Measurements from ENCODE around the gene SETD2. TPM values are rescaled to one million over a fixed set of nuclear protein-coding genes. Genes with fewer than 3 reads are reported as not detected.

SETD2 gene
- total RNA-seq, 1 experiment from 2014 or later, result 47.6 TPM

DNA sequence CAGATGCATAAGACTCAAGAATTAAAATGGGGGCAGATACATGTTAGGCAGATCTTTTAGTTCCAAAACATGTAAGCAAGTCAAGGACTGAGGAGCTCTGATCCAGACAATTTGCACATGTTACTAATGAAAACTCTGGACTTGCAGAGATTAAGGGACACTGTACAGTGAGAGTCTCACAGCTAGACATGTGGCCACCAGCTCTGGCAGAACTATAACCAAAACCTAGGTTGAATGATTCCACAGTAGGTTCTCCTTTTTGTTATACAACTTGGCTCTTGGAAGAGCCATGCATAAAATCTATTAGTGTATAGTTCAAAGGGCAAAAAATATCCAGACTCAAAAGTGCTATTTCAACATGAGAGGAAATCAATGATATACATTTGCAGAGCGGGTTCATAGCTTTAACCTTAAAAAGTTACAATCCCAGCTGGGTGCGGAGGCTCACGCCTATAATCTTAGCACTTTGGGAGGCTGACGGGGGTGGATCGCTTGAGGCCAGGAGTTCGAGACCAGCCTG, 61.8 kb downstream of the SETD2 start:
- Histone ChIP-seq H3K27me3 (replicated peaks; ENCODE audit: control insufficient read depth, insufficient read depth, low read length) (no peaks in the 10 kb centered on the region), H3K9me3 (no peaks in the 10 kb centered on the region), H3K36me3 (ENCODE audit: control insufficient read depth, insufficient read depth, low read length) (no peaks in the 10 kb centered on the region; the same call in none of the 2 replicates), H3K4me1 (peaks cover 33% of the 10 kb centered on the region), H3K4me3 (ENCODE audit: low read depth, low read length) (no peak overlapping the region)
- no peak overlapping the region for H3K4me3 Mint-ChIP-seq (ENCODE audit: unreplicated experiment)
- POLR2A ChIA-PET, result no interaction called here
- no peak for TF ChIP-seq CTCF (IDR thresholded peaks at IDR 0.05; ENCODE audit: insufficient read depth in 1 of 2, low read depth in 1 of 2, low read length in 1 of 2, severe bottlenecking in 1 of 2, unreplicated experiment in 1 of 2)
- intact Hi-C loops (cut with micrococcal nuclease; ENCODE audit: unreplicated experiment), result no loop called here
- CTCF ChIA-PET, result no interaction called here
- H3K27me3 Mint-ChIP-seq (ENCODE audit: insufficient read depth, unreplicated experiment), result no peaks in the 10 kb centered on the region
- no TSS peak for BruUV-seq (replicated peaks)
- no peaks in the 10 kb centered on the region for H3K9me3 Mint-ChIP-seq (ENCODE audit: unreplicated experiment)
- peak overlapping the region; percentile 22 for H3K27ac Mint-ChIP-seq (ENCODE audit: unreplicated experiment)
- no peak for DNase-seq
- peaks cover 15% of the 10 kb centered on the region for H3K4me1 Mint-ChIP-seq (ENCODE audit: low read depth, unreplicated experiment)
- H3K36me3 Mint-ChIP-seq (ENCODE audit: insufficient read depth, unreplicated experiment), result peaks cover 42% of the 10 kb centered on the region

DNA sequence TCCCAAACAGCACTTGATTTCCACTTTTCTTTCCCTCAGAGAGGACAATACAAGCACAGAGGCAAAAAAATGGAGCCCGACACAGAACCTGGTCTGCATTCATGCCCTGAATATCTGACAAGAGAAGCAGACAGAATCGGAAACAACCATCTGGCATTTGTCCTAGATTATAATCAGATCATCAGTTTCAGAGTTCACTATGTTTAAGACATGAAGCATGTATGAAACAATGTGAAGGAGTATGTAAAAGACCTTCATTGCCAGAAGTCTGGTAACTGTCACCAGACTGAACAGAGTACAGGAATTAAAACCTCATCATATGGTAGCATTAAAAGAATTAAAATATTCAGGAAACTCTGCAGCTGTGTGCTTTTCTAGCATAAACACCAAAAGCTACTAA, 65.0 kb downstream of the SETD2 start:
- ChIA-PET POLR2A (no interaction called here), CTCF (no interaction called here)
- TF ChIP-seq CTCF (IDR thresholded peaks at IDR 0.05; ENCODE audit: insufficient read depth in 1 of 2, low read depth in 1 of 2, low read length in 1 of 2, severe bottlenecking in 1 of 2, unreplicated experiment in 1 of 2), result no peak
- no peaks in the 10 kb centered on the region; the same call in none of the 2 replicates for H3K36me3 ChIP-seq (ENCODE audit: control insufficient read depth, insufficient read depth, low read length)
- no peak overlapping the region for H3K27ac Mint-ChIP-seq (ENCODE audit: unreplicated experiment)
- no TSS peak for BruUV-seq (replicated peaks)
- DNase-seq, result no peak
- H3K9me3 ChIP-seq, result no peaks in the 10 kb centered on the region
- no peaks in the 10 kb centered on the region for H3K9me3 Mint-ChIP-seq (ENCODE audit: unreplicated experiment)
- no peaks in the 10 kb centered on the region for H3K27me3 ChIP-seq (replicated peaks; ENCODE audit: control insufficient read depth, insufficient read depth, low read length)
- intact Hi-C loops (cut with micrococcal nuclease; ENCODE audit: unreplicated experiment), result no loop called here
- no peak overlapping the region for H3K4me3 ChIP-seq (ENCODE audit: low read depth, low read length)
- no peak overlapping the region for H3K4me3 Mint-ChIP-seq (ENCODE audit: unreplicated experiment)
- no peaks in the 10 kb centered on the region for H3K27me3 Mint-ChIP-seq (ENCODE audit: insufficient read depth, unreplicated experiment)
- H3K4me1 Mint-ChIP-seq (ENCODE audit: low read depth, unreplicated experiment), result peaks cover 13% of the 10 kb centered on the region
- peaks cover 33% of the 10 kb centered on the region for H3K4me1 ChIP-seq
- peaks cover 66% of the 10 kb centered on the region for H3K36me3 Mint-ChIP-seq (ENCODE audit: insufficient read depth, unreplicated experiment)

- H3K36me3 ChIP-seq (ENCODE audit: control insufficient read depth, insufficient read depth, low read length), result no peaks in the 10 kb centered on the region; the same call in none of the 2 replicates
- no peak for DNase-seq
- H3K9me3 Mint-ChIP-seq (ENCODE audit: unreplicated experiment), result no peaks in the 10 kb centered on the region
- POLR2A ChIA-PET, result no interaction called here
- H3K4me1 Mint-ChIP-seq (ENCODE audit: low read depth, unreplicated experiment), result peaks cover 7% of the 10 kb centered on the region
- H3K27ac Mint-ChIP-seq (ENCODE audit: unreplicated experiment), result no peak overlapping the region
- no peaks in the 10 kb centered on the region for H3K27me3 Mint-ChIP-seq (ENCODE audit: insufficient read depth, unreplicated experiment)
- no peak for TF ChIP-seq CTCF (IDR thresholded peaks at IDR 0.05; ENCODE audit: insufficient read depth in 1 of 2, low read depth in 1 of 2, low read length in 1 of 2, severe bottlenecking in 1 of 2, unreplicated experiment in 1 of 2)
- intact Hi-C loops (cut with micrococcal nuclease; ENCODE audit: unreplicated experiment), result no loop called here
- CTCF ChIA-PET, result no interaction called here
- no peak overlapping the region for H3K4me3 ChIP-seq (ENCODE audit: low read depth, low read length)
- no peaks in the 10 kb centered on the region for H3K27me3 ChIP-seq (replicated peaks; ENCODE audit: control insufficient read depth, insufficient read depth, low read length)
- BruUV-seq (replicated peaks), result no TSS peak
- H3K4me3 Mint-ChIP-seq (ENCODE audit: unreplicated experiment), result no peak overlapping the region
- peaks cover 64% of the 10 kb centered on the region for H3K36me3 Mint-ChIP-seq (ENCODE audit: insufficient read depth, unreplicated experiment)
- no peaks in the 10 kb centered on the region for H3K9me3 ChIP-seq
- peaks cover 23% of the 10 kb centered on the region for H3K4me1 ChIP-seq
Observed at GRCh38 chr3:47097864-47098263, 66.0 kb downstream of the SETD2 start.
